PC-9 (cell line): ENCODE data around the gene MSANTD1. TPM values are rescaled to one million over a fixed set of nuclear protein-coding genes. Genes with fewer than 3 reads are reported as not detected.

Experiments
- BruUV-seq: library from RNA; stranded (reverse); fragments of 400-500 nt; replicated peaks from 2 replicates; lab custom pipeline; 2021; lab: Mats Ljungman, UMichigan
- CTCF ChIA-PET: fragments of 300-600 bp; sonication (Branson Sonifier 250); formaldehyde crosslinking; loops from one replicate; lab custom pipeline; 2022; ENCODE audit warnings: antibody characterized with exemption; lab: Charles Lee
- POLR2A ChIA-PET: fragments of 300-600 bp; sonication (Branson Sonifier 250); formaldehyde crosslinking; loops from one replicate; lab custom pipeline; 2022; ENCODE audit warnings: antibody characterized with exemption; ENCODE audit not compliant: unreplicated experiment; lab: Charles Lee
- DNase-seq, 2 experiments: peaks; one replicate each; pipeline versions ENCODE4 v3.0.0 to v3.0.0-alpha.2; 2015 to 2022; ENCODE audit warnings: mixed read lengths in 1 of 2
- H2AFZ ChIP-seq: fragments of 200-600 bp; sonication (generic); 2 replicates; pipeline ENCODE4 v1.8.1; 2017; ENCODE audit warnings: antibody characterized with exemption
- H3F3A ChIP-seq: fragments of 200-600 bp; sonication (generic); 2 replicates; pipeline ENCODE4 v1.8.1; 2017; ENCODE audit warnings: antibody characterized with exemption, mild to moderate bottlenecking, low read depth; ENCODE audit not compliant: insufficient read depth
- H3K27ac ChIP-seq: fragments of 200-600 bp; sonication (generic); 2 replicates; pipeline ENCODE4 v1.6.1; 2016; ENCODE audit warnings: mixed run types
- H3K27me3 ChIP-seq: fragments of 200-600 bp; sonication (generic); 2 replicates; pipeline ENCODE4 v1.6.1; 2016; ENCODE audit warnings: low read depth, mixed run types; ENCODE audit not compliant: insufficient read depth
- H3K36me3 ChIP-seq: fragments of 200-600 bp; sonication (generic); 2 replicates; pipeline ENCODE4 v1.6.1; 2016; ENCODE audit warnings: low read depth, mixed run types
- H3K4me1 ChIP-seq: fragments of 200-600 bp; sonication (generic); replicated peaks from 2 replicates; pipeline ENCODE4 v1.6.1; 2016; ENCODE audit warnings: mixed run types; ENCODE audit not compliant: insufficient read depth
- H3K4me2 ChIP-seq: fragments of 200-600 bp; sonication (generic); 2 replicates; pipeline ENCODE4 v1.6.1; 2017; ENCODE audit warnings: mixed run types
- H3K4me3 ChIP-seq: fragments of 200-600 bp; sonication (generic); 2 replicates; pipeline ENCODE4 v1.6.1; 2016; ENCODE audit warnings: mixed run types
- H3K79me2 ChIP-seq: fragments of 200-600 bp; sonication (generic); 2 replicates; pipeline ENCODE4 v1.6.1; 2017; ENCODE audit warnings: low read depth, mixed run types
- H3K9me2 ChIP-seq: fragments of 200-600 bp; sonication (generic); 2 replicates; pipeline ENCODE4 v1.8.1; 2017; ENCODE audit warnings: mild to moderate bottlenecking; ENCODE audit not compliant: insufficient read depth
- H3K9me3 ChIP-seq: fragments of 200-600 bp; sonication (generic); 2 replicates; pipeline ENCODE4 v1.8.1; 2016; ENCODE audit warnings: low read depth; ENCODE audit not compliant: insufficient read depth
- H4K20me1 ChIP-seq: fragments of 200-600 bp; sonication (generic); 2 replicates; pipeline ENCODE4 v1.8.1; 2017; ENCODE audit not compliant: insufficient read depth
- CTCF ChIP-seq: fragments of 200-600 bp; sonication (generic); conservative IDR thresholded peaks from 2 replicates; pipeline ENCODE4 v1.6.1; 2017; ENCODE audit warnings: mixed run types, antibody characterized with exemption, mild to moderate bottlenecking, moderate library complexity
- EZH2 ChIP-seq: fragments of 200-600 bp; sonication (generic); IDR thresholded peaks from 2 replicates; pipeline ENCODE4 v1.8.0; 2017; ENCODE audit warnings: antibody characterized with exemption, low read depth
- intact Hi-C: fragments of 100-400 bp; cut with micrococcal nuclease; formaldehyde crosslinking; loops from one replicate; pipeline ENCODE4 v1.10.0; 2022; ENCODE audit not compliant: unreplicated experiment
- total RNA-seq: library from RNA; stranded (reverse); gene quantifications from 2 replicates; pipeline ENCODE4 v1.2.3, GENCODE V29; 2021

Gene MSANTD1
- total RNA-seq, 1 experiment from 2014 or later = 3.1 TPM

GRCh38 chr4:3217266-3217665 lies 31.7 kb upstream of the MSANTD1 start:
- no peak for DNase-seq
- Histone ChIP-seq H2AFZ (no peak overlapping the region), H3K9me3 (no peaks in the 10 kb centered on the region), H3K9me2 (no peaks in the 10 kb centered on the region), H3K4me2 (no peak overlapping the region), H3K4me1 (no peaks in the 10 kb centered on the region), H3K4me3 (no peak overlapping the region), H3K36me3 (no peaks in the 10 kb centered on the region), H4K20me1 (no peaks in the 10 kb centered on the region), H3K27ac (no peak overlapping the region), H3F3A (no peaks in the 10 kb centered on the region), H3K27me3 (no peaks in the 10 kb centered on the region), H3K79me2 (no peaks in the 10 kb centered on the region)
- ChIA-PET POLR2A (no interaction called here), CTCF (no interaction called here)
- intact Hi-C loops = no loop called here
- BruUV-seq = no TSS peak
- TF ChIP-seq EZH2 = no peak
- TF ChIP-seq CTCF = no peak

- BruUV-seq = no TSS peak
- Histone ChIP-seq H4K20me1 (no peaks in the 10 kb centered on the region), H3K36me3 (no peaks in the 10 kb centered on the region), H3K27me3 (no peaks in the 10 kb centered on the region), H3K27ac (no peak overlapping the region), H3K4me2 (no peak overlapping the region), H3K9me2 (no peaks in the 10 kb centered on the region), H3K9me3 (no peaks in the 10 kb centered on the region), H3K4me3 (no peak overlapping the region), H3K79me2 (no peaks in the 10 kb centered on the region), H3K4me1 (no peaks in the 10 kb centered on the region), H2AFZ (no peak overlapping the region), H3F3A (no peaks in the 10 kb centered on the region)
- TF ChIP-seq EZH2 = no peak
- TF ChIP-seq CTCF = no peak
- ChIA-PET CTCF (no interaction called here), POLR2A (no interaction called here)
- intact Hi-C loops = no loop called here
- no peak for DNase-seq
Observed at GRCh38 chr4:3217771-3218170, 31.2 kb upstream of the MSANTD1 start.

- Histone ChIP-seq H3K27ac (no peak overlapping the region), H3K4me2 (no peak overlapping the region), H3K4me3 (no peak overlapping the region), H3K9me2 (no peaks in the 10 kb centered on the region), H3K79me2 (no peaks in the 10 kb centered on the region), H3K4me1 (no peaks in the 10 kb centered on the region), H3K27me3 (no peaks in the 10 kb centered on the region), H4K20me1 (no peaks in the 10 kb centered on the region), H3K9me3 (no peaks in the 10 kb centered on the region), H3F3A (no peaks in the 10 kb centered on the region), H2AFZ (no peak overlapping the region), H3K36me3 (no peaks in the 10 kb centered on the region)
- CTCF ChIA-PET = no interaction called here
- no peak for TF ChIP-seq EZH2
- no peak for TF ChIP-seq CTCF
- no peak for DNase-seq
- intact Hi-C loops = no loop called here
- no TSS peak for BruUV-seq
- POLR2A ChIA-PET = no interaction called here
Observed at GRCh38 chr4:3218824-3219760, 29.9 kb upstream of the MSANTD1 start.
